Measurements from ENCODE around the gene BCAS1.

The BCAS1 gene

DNA sequence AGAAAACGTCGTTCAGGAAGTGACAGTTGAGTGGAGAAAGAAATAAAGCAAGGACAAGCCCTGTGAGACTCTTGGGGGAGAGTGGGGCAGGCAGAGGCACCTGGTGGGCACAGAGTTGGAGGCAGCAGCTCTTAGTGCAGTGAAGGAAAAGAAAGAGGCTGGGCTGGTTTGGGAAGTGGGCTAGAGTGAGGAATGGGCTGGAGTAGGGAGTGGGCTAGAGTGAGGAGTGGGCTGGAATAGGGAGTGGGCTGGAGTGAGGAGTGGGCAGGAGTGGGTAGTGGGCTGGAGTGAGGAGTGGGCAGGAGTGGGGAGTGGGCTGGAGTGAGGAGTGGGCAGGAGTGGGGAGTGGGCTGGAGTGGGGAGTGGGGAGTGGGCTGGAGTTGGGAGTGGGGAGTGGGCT is 43.7 kb upstream of the BCAS1 start:
- no peak for DNase-seq (ENCODE audit: low read depth)
- TF ChIP-seq, protein P1, sequence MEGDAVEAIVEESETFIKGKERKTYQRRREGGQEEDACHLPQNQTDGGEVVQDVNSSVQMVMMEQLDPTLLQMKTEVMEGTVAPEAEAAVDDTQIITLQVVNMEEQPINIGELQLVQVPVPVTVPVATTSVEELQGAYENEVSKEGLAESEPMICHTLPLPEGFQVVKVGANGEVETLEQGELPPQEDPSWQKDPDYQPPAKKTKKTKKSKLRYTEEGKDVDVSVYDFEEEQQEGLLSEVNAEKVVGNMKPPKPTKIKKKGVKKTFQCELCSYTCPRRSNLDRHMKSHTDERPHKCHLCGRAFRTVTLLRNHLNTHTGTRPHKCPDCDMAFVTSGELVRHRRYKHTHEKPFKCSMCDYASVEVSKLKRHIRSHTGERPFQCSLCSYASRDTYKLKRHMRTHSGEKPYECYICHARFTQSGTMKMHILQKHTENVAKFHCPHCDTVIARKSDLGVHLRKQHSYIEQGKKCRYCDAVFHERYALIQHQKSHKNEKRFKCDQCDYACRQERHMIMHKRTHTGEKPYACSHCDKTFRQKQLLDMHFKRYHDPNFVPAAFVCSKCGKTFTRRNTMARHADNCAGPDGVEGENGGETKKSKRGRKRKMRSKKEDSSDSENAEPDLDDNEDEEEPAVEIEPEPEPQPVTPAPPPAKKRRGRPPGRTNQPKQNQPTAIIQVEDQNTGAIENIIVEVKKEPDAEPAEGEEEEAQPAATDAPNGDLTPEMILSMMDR (IDR thresholded peaks at IDR 0.05; ENCODE audit: control insufficient read depth, extremely low read depth, insufficient read depth) = no peak
- no peak overlapping the region for H3K4me3 ChIP-seq (ENCODE audit: low read depth, low read length)

DNA sequence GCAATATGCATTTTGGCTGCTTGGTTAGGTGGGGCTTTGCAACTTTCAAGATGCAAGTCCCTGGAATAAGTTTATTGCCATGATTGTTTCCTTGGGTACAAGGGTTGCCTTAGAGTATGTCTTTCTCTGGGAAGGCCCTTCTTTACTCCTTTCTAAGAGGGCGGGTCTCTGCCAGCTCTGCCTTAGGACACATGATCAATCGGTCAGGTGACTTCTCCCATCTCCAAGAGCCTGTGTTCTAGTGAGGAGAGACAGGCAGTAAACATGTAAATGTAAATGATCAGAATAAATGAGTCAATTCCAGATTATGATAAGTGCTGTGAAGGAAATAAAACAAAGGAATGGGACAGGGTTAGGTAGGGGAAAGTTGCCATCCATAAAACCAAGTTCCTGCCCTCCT is 43.2 kb upstream of the BCAS1 start:
- H3K4me3 ChIP-seq (ENCODE audit: low read depth, low read length) = no peak overlapping the region
- no peak for DNase-seq (ENCODE audit: low read depth)
- TF ChIP-seq, protein P1 (IDR thresholded peaks at IDR 0.05; ENCODE audit: control insufficient read depth, extremely low read depth, insufficient read depth) = no peak

DNA sequence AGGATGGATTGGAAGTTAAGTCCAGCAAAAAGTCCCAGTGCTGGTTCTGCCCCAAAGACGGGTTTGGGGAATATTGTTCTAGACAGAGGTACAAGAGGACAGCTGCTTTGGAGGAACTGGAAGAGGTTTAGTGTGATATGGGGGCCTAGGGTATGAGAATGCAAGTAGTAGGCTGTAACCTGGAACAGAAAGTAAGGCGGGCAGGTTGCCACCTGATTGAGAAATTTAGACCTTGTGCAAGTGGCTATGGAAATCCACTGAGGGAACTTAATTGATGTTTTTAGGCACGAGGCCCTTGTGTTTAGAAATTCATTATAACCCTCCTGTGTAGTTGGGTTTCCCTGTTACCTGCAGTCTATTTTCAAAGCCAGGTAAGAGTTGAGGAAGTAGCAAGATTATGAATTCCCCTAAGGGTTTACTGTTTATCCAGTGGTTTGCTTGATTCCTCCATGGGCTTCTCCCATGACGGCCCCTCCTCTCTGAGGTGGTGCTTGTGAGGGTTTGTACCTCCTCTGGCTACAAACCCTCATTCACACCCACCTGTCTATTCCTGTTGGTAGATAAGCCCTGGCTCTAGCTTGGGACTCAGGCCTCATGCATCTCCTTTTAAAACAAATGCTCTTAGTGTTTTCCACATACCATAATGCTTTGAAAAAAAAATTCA is 42.0 kb upstream of the BCAS1 start:
- DNase-seq (ENCODE audit: low read depth) = no peak
- TF ChIP-seq, protein P1 (IDR thresholded peaks at IDR 0.05; ENCODE audit: control insufficient read depth, extremely low read depth, insufficient read depth) = no peak
- no peak overlapping the region for H3K4me3 ChIP-seq (ENCODE audit: low read depth, low read length)

DNA sequence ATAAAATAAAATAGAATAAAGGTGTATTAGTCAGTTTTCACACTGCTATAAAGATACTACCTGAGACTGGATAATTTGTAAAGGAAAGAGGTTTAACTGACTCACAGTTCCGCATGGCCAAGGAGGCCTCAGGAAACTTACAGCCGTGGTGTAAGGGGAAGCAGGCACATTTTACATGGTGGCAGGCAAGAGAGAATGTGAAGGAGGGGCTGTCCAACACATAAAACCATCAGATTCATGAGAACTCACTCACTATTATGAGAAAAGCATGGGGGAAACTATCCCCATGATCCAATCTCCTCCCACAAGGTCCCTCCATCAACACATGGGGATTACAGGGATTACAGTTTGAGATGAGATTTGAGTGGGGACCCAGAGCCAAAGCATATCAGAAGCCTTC is 41.1 kb upstream of the BCAS1 start:
- no peak overlapping the region for H3K4me3 ChIP-seq (ENCODE audit: low read depth, low read length)
- TF ChIP-seq, protein P1 (IDR thresholded peaks at IDR 0.05; ENCODE audit: control insufficient read depth, extremely low read depth, insufficient read depth) = no peak
- DNase-seq (ENCODE audit: low read depth) = no peak

DNA sequence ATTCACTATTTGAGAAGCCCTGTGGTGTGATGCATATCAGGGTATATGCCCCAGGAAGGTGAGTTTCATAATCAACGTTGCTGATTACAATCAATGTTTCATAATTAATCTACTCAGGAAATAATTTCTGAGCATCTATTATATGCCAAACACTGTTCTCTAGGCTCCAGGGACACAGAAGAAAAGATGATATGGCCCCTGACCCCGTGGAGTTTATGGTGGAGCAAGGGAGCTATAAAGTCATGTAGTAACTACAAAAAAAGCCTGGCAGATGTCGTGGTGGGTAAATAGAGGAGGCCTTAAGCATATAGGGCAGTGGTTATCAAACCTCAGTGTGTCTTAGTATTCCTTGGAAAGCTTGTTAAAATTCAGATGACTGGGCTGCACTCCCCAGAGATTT is 40.1 kb upstream of the BCAS1 start:
- TF ChIP-seq, protein P1 (IDR thresholded peaks at IDR 0.05; ENCODE audit: control insufficient read depth, extremely low read depth, insufficient read depth) = no peak
- peak; percentile 66 for DNase-seq (ENCODE audit: low read depth)

DNA sequence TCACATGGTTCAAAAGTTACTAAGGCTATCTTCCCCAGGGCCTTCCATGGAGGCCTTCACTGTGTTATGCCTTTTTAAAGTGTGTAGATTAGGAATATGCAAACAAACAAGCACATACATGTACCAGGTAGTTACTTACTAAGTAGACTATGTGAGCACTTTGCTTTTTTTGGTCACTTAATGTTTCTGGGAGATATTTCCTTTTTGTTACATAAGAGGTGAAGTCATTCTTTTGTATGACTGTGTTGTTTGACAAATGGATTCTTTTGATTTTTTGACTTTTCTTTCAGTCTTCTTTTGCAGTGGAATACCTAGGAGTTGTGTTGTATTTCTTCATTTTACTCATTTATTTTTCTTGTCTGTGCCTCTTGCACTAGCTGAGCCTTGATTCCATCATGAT is 39.6 kb upstream of the BCAS1 start:
- DNase-seq (ENCODE audit: low read depth) = no peak
- TF ChIP-seq, protein P1 (IDR thresholded peaks at IDR 0.05; ENCODE audit: control insufficient read depth, extremely low read depth, insufficient read depth) = no peak
- H3K4me3 ChIP-seq (ENCODE audit: low read depth, low read length) = no peak overlapping the region

More for the DNA sequence above, 40.1 kb upstream of the BCAS1 start:
- no peak overlapping the region for H3K4me3 ChIP-seq (ENCODE audit: low read depth, low read length)

DNA sequence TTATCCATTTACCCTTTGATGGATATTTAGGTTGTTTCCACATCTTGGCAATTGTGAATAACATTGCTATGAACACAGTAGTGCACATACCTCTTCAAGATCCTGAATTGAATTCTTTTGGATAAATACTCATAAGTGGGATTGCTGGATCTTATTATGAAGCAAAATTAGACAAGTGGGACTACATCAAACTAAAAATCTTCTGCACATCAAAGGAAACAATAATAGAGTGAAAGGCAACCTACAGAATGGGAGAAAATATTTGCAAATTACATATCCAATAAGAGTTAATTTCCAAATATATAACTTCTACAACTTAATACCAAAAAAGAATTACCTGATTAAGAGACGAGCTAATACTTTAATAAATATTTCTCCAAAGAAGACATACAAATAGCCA is 38.4 kb upstream of the BCAS1 start:
- no peak for DNase-seq (ENCODE audit: low read depth)
- no peak overlapping the region for H3K4me3 ChIP-seq (ENCODE audit: low read depth, low read length)
- TF ChIP-seq, protein P1 (IDR thresholded peaks at IDR 0.05; ENCODE audit: control insufficient read depth, extremely low read depth, insufficient read depth) = no peak
